Panc1 (cell line): ENCODE results near the gene MEIS2. TPM values are rescaled to one million over a fixed set of nuclear protein-coding genes. Genes with fewer than 3 reads are reported as not detected.

ENCODE experiments used
- ATAC-seq: fragments of 200-7000 bp; cut with Tn5 transposase; 2 replicates; pipeline ENCODE4 v1.9.1; 2020; ENCODE audit warnings: mild to moderate bottlenecking, moderate library complexity
- BruUV-seq: library from RNA; stranded (reverse); fragments of 400-500 nt; replicated peaks from 2 replicates; lab custom pipeline; 2021; lab: Mats Ljungman, UMichigan
- CTCF ChIA-PET: fragments of 300-600 bp; sonication (Branson Sonifier 250); formaldehyde crosslinking; loops from one replicate; lab custom pipeline; 2022; ENCODE audit warnings: antibody characterized with exemption; lab: Charles Lee
- POLR2A ChIA-PET: fragments of 300-600 bp; sonication (Branson Sonifier 250); formaldehyde crosslinking; loops from one replicate; lab custom pipeline; 2022; ENCODE audit warnings: antibody characterized with exemption; lab: Charles Lee
- DNase-seq: peaks from one replicate; pipeline ENCODE4 v3.0.0-alpha.2; 2010; ENCODE audit warnings: low read depth, low spot score
- H3K27ac ChIP-seq: 2 replicates; pipeline ENCODE4 v1.5.1; 2011; ENCODE audit warnings: mild to moderate bottlenecking, low read length, inconsistent platforms
- H3K27me3 ChIP-seq: fragments of 200-500 bp; sonication (Bioruptor generic); 2 replicates; pipeline ENCODE4 v1.6.0; 2014; ENCODE audit warnings: low read length, inconsistent platforms; ENCODE audit not compliant: control insufficient read depth, insufficient read depth
- H3K36me3 ChIP-seq: fragments of 200-500 bp; sonication (Bioruptor generic); 2 replicates; pipeline ENCODE4 v1.5.1; 2014; ENCODE audit warnings: inconsistent platforms, mild to moderate bottlenecking, low read length, moderate library complexity; ENCODE audit not compliant: control insufficient read depth, insufficient read depth
- H3K4me1 ChIP-seq: 2 replicates; pipeline ENCODE4 v1.5.1; 2011; ENCODE audit warnings: inconsistent platforms, mild to moderate bottlenecking, low read length, moderate library complexity; ENCODE audit not compliant: control insufficient read depth, insufficient read depth
- H3K4me3 ChIP-seq, 2 experiments: 2 replicates each; pipeline ENCODE4 v1.5.1; 2011 to 2012; ENCODE audit warnings: low read depth in 2 of 2, low read length in 2 of 2, mild to moderate bottlenecking in 2 of 2, inconsistent platforms in 1 of 2, moderate library complexity in 1 of 2
- H3K9me3 ChIP-seq: fragments of 200-500 bp; sonication (Bioruptor generic); 2 replicates; pipeline ENCODE4 v1.5.1; 2014; ENCODE audit warnings: low read depth, mild to moderate bottlenecking, inconsistent platforms, low read length, moderate library complexity; ENCODE audit not compliant: control insufficient read depth, insufficient read depth
- POLR2AphosphoS5 ChIP-seq: IDR thresholded peaks from 2 replicates; pipeline ENCODE4 v1.6.1; 2012; ENCODE audit warnings: mild to moderate bottlenecking, low read depth, low read length, moderate library complexity
- SIN3A ChIP-seq: IDR thresholded peaks from 2 replicates; pipeline ENCODE4 v1.6.1; 2012; ENCODE audit warnings: low read depth, mild to moderate bottlenecking, low read length, moderate library complexity, borderline replicate concordance; ENCODE audit not compliant: insufficient read depth
- TCF7L2 ChIP-seq: IDR thresholded peaks from 2 replicates; pipeline ENCODE4 v1.6.1; 2011; ENCODE audit warnings: mild to moderate bottlenecking, low read depth, low read length, inconsistent platforms
- in situ Hi-C: cut with HindIII; loops from 2 replicates; pipeline ENCODE4 v1.10.0; 2016; ENCODE audit warnings: low sequenced_read_pairs, low pct_unique_long_range_greater_than_20kb
- intact Hi-C: fragments of 100-400 bp; cut with micrococcal nuclease; formaldehyde crosslinking; loops from one replicate; pipeline ENCODE4 v1.10.0; 2022; ENCODE audit not compliant: unreplicated experiment
- total RNA-seq: library from RNA; stranded (reverse); gene quantifications from one replicate; pipeline ENCODE4 v1.2.1, GENCODE V29; 2021; ENCODE audit not compliant: unreplicated experiment
- TF ChIP-seq, protein P1 (sequence below): fragments of 450-650 bp; IDR thresholded peaks from 2 replicates; pipeline ENCODE4 v1.5.1; 2017; ENCODE audit warnings: mild to moderate bottlenecking
- TF ChIP-seq, protein P2 (sequence below), 2 experiments: IDR thresholded peaks; 2 replicates each; pipeline ENCODE4 v1.6.1; 2011 to 2012; ENCODE audit warnings: low read depth in 2 of 2, control low read depth in 1 of 2, low read length in 1 of 2, mild to moderate bottlenecking in 1 of 2, moderate library complexity in 1 of 2; ENCODE audit not compliant: insufficient read depth in 1 of 2

The MEIS2 gene
- total RNA-seq, 1 experiment from 2014 or later = 9.3 TPM

DNA sequence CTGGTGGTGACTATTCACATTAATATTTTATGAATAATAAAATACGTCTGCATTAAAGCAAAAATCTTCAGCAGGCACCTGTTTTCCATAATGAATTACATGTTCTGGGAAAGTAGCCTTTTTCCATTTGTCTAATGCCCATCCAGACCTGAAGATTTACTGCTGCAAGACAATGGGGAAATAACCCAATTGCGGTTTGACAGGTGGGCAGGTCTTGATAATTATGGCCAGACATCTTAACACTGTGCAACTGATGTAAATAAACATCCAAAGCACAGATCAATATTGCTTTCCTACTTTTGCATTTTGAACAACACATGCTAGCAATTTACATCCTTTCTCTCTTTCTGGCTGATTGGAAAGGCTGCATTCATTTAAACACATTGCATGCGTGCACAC is 173.9 kb downstream of the MEIS2 start:
- CTCF ChIA-PET = no interaction called here
- no TSS peak for BruUV-seq
- ATAC-seq (no peak), DNase-seq (no peak)
- no peak overlapping the region for H3K27ac ChIP-seq
- H3K36me3 ChIP-seq = no peaks in the 10 kb centered on the region
- in situ Hi-C loops = no loop called here
- no peaks in the 10 kb centered on the region for H3K27me3 ChIP-seq
- H3K4me1 ChIP-seq = 0 out of 2 replicates have a peak, but pooled peaks cover 3% of the 10 kb centered on the region
- TF ChIP-seq POLR2AphosphoS5 (no peak), TCF7L2 (no peak)
- no peaks in the 10 kb centered on the region for H3K9me3 ChIP-seq
- no peak overlapping the region for H3K4me3 ChIP-seq
- intact Hi-C loops = no loop called here
- POLR2A ChIA-PET = no interaction called here

DNA sequence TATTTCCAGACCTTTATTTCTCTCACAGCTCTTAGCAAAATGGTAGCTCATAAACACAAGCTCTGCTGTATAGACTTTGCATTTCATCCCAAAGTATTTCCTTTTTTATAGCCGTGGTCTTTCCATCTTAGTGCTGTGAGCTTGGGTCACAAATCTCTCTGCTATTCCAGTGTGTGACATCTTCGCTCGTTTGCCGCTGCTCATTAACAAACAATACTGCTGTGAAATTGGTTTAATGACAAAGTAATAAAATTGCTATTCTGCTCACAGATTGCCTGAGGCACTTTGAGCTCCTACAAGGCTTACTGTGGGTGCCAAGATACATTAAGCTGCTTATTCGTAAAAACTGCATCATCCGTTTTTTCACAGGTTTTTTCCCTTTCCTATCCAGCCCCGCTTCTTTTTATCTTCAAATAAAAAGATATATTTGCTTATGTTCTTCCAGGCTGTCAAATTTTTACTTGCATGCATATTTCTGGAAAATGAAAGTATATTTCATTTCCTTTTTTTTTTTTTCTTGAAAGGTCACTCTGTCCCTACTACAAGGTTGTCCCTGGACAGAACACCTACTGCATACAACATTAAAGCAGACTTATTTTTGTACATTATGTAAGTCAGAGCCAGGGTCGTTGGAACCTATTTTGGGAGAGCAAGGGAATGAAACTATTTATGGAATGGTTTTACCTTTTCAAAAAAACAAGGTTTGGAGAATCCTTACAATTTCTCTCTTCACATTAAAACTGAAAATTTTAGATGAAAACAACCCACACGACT is 174.5 kb downstream of the MEIS2 start:
- no peaks in the 10 kb centered on the region for H3K27me3 ChIP-seq
- ChIA-PET CTCF (no interaction called here), POLR2A (no interaction called here)
- ATAC-seq = no peak
- H3K4me3 ChIP-seq = no peak overlapping the region
- TF ChIP-seq, protein P1, sequence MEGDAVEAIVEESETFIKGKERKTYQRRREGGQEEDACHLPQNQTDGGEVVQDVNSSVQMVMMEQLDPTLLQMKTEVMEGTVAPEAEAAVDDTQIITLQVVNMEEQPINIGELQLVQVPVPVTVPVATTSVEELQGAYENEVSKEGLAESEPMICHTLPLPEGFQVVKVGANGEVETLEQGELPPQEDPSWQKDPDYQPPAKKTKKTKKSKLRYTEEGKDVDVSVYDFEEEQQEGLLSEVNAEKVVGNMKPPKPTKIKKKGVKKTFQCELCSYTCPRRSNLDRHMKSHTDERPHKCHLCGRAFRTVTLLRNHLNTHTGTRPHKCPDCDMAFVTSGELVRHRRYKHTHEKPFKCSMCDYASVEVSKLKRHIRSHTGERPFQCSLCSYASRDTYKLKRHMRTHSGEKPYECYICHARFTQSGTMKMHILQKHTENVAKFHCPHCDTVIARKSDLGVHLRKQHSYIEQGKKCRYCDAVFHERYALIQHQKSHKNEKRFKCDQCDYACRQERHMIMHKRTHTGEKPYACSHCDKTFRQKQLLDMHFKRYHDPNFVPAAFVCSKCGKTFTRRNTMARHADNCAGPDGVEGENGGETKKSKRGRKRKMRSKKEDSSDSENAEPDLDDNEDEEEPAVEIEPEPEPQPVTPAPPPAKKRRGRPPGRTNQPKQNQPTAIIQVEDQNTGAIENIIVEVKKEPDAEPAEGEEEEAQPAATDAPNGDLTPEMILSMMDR = no peak
- peak; percentile 44; the same call in 1 of the 2 replicates for TF ChIP-seq TCF7L2
- no peaks in the 10 kb centered on the region for H3K36me3 ChIP-seq
- in situ Hi-C loops = no loop called here
- H3K4me1 ChIP-seq = 0 out of 2 replicates have a peak, but pooled peaks cover 3% of the 10 kb centered on the region
- no TSS peak for BruUV-seq
- H3K27ac ChIP-seq = no peak overlapping the region
- DNase-seq = no peak
- intact Hi-C loops = no loop called here
- H3K9me3 ChIP-seq = no peaks in the 10 kb centered on the region

DNA sequence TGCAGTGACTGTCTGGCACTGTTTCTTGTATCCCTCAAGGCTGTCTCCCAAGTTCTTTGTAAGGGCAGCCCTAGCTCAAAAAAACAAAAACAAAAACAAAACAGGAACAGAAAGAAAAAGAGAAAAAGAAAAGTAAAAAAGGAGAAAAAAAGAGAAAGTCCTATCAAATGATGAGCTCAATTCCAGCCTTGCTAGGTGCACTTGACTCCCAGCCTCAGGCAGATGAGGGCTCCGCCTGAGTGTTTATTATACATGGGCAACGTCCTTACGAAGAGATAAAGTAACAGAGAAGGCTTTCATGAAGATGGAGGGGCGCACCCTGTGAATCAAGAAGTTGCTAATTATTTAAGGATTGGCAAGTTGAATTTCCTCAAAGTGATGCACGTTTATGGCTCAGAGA is 175.3 kb downstream of the MEIS2 start:
- ChIA-PET POLR2A (no interaction called here), CTCF (interaction anchor here (0.6 kb wide), 1 partner anchor 486 kb away, joined by 7 read pairs; no protein-coding TSS in a partner anchor)
- Histone ChIP-seq H3K9me3 (no peaks in the 10 kb centered on the region), H3K36me3 (no peaks in the 10 kb centered on the region), H3K27me3 (no peaks in the 10 kb centered on the region), H3K4me1 (0 out of 2 replicates have a peak, but pooled peaks cover 3% of the 10 kb centered on the region), H3K4me3 (no peak overlapping the region), H3K27ac (no peak overlapping the region)
- intact Hi-C loops = no loop called here
- in situ Hi-C loops = no loop called here
- BruUV-seq = no TSS peak
- no peak for TF ChIP-seq TCF7L2
- TF ChIP-seq SIN3A = no peak
- no peak for TF ChIP-seq POLR2AphosphoS5
- TF ChIP-seq, protein P1 = no peak
- TF ChIP-seq, protein P2, sequence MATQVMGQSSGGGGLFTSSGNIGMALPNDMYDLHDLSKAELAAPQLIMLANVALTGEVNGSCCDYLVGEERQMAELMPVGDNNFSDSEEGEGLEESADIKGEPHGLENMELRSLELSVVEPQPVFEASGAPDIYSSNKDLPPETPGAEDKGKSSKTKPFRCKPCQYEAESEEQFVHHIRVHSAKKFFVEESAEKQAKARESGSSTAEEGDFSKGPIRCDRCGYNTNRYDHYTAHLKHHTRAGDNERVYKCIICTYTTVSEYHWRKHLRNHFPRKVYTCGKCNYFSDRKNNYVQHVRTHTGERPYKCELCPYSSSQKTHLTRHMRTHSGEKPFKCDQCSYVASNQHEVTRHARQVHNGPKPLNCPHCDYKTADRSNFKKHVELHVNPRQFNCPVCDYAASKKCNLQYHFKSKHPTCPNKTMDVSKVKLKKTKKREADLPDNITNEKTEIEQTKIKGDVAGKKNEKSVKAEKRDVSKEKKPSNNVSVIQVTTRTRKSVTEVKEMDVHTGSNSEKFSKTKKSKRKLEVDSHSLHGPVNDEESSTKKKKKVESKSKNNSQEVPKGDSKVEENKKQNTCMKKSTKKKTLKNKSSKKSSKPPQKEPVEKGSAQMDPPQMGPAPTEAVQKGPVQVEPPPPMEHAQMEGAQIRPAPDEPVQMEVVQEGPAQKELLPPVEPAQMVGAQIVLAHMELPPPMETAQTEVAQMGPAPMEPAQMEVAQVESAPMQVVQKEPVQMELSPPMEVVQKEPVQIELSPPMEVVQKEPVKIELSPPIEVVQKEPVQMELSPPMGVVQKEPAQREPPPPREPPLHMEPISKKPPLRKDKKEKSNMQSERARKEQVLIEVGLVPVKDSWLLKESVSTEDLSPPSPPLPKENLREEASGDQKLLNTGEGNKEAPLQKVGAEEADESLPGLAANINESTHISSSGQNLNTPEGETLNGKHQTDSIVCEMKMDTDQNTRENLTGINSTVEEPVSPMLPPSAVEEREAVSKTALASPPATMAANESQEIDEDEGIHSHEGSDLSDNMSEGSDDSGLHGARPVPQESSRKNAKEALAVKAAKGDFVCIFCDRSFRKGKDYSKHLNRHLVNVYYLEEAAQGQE (IDR thresholded peaks at IDR 0.05; ENCODE audit: insufficient read depth in 1 of 2, low read depth in 2 of 2, low read length in 1 of 2) = no peak
- no peak for DNase-seq
- ATAC-seq = no peak
